HL-60/S4 treated with phorbol 12-myristate 13-acetate at 8.2 ng/mL for 4 days and 3 days (cell line): ENCODE measurements around the gene SH3BP5L.
"Not testable (repeated sequence)": the region's sequence is repeated elsewhere in the genome, so short reads cannot be mapped to it uniquely, and the experiment has no call there.

Experiments
- in situ Hi-C: fragments of 300-500 bp; cut with MboI; formaldehyde crosslinking; loops from 2 replicates; pipeline ENCODE4 v1.15.0; 2022; ENCODE audit warnings: low sequenced_read_pairs

SH3BP5L gene

DNA sequence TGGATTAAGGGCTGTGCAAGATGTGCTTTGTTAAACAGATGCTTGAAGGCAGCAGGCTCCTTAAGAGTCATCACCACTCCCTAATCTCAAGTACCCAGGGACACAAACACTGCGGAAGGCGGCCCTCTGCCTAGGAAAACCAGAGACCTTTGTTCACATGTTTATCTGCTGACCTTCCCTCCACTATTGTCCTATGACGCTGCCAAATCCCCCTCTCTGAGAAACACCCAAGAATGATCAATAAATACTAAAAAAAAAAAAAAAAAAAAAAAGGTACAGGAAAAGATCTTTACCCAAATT is 5.0 kb upstream of the SH3BP5L start:
- in situ Hi-C loops: not testable (repeated sequence)

DNA sequence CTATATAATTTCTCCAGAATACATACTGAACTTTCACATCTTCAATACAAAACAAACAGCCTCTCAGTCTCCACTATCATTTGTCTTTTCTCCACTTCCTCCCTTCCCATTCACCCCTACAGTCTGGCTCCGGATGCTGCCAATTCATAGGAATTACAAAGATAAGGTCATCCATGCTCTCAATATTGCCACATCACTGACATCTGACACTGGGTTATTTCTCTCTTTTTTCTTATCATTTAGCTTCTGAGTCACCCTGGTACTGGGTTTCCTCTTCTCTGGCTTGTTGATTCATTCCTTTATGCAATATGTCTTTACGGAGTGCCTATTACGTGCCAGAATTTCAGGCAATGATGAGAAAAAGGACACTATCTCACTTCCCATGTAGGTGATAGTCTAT is 3.1 kb upstream of the SH3BP5L start:
- in situ Hi-C loops: no loop called here

DNA sequence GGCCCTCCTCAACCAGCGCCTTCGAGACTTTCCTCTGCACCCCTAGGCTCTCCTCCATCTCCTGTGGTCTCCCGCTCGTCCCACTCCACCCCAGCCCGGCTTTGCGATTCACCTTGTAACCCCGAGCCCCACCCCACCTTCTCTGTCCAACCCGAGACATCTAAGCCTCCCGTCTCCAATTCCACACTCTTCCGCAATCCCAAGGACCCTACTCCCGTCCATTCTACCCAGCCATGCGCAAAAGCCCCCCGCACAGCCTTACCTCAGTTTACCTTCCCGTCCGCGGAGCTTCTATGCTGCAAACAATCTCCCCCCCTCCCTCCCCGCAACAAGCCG is 174 bp downstream of the SH3BP5L start:
- in situ Hi-C loops: no loop called here

DNA sequence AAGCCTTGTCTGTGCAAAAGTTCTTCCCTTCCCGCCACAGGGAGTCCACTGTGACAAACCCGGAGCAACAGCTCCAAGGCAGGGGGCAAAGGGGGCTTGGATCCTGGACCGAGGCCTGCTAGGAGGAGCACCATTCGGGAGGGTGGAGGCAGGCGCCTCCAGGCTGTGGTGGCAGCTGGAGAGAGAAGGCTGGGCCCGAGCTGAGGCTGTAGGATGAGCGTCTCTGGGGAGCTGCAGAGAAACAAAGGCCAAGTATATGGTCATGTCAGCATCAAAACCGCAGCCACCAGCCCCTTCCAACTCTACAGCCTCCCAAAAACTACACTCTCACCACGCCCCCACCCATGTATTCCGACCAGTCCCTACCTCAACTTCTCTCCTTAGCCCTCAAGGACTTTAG is 579 bp downstream of the SH3BP5L start:
- in situ Hi-C loops: no loop called here

DNA sequence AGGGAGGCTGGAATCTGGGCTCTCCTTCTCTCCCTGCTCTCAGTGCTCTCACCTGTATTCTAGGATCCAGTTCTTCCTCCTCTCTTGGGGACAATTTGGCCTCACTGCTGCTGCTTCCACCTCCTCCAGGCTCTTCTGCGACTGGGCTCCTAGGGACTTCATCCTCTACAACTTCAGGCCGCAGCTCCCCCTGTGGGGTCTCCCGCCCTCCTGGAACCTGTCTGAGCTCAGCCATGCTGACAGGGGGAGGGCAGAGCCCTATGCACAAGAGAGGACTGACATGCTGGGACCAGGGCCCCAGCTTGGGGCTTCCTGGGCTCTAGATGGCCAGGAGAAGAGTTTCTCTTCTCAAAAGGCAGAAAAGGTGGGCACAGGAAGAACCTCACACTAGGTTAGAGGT is 1.0 kb downstream of the SH3BP5L start:
- in situ Hi-C loops: no loop called here

DNA sequence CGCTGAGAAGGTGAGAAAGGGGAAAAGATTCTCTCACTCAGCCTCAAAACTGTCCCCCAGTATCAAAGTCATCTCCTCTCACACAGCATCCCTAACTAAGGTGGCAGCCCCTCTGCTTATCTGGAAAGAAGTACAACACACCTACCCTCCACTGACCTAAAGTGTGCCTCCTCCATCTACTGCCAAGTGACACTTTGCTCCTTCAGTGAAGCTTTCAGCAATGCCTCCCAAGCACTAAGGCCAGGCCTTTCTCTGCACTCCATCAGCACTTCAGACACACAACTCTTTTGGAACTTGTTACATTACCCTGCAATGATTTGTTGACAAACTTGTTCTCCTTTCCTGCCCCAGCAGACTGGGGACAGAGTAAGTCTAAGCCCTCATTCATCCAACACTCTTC is 1.4 kb downstream of the SH3BP5L start:
- in situ Hi-C loops: no loop called here

DNA sequence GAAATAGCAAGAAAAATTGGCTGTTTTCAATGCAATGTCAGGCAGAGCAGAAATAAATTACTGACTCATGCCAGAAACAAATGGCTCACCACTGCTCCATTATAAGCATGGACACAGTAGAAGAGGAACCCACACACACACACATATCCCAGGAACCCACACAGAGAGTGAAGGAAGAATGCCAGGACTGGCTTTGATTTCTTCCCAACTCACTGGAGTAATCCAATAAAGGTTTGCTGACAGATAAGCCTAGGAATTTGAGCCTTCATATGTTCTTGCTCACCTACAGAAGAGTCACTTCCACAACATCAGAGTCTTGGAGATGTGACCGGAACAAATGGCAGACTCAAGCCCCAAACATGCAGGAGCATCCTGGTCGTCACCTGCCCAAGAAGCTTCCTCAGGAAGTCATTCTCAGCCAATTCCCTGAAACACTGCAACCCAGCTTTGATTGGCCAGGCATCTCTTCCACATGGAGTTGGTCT is 2.2 kb downstream of the SH3BP5L start:
- in situ Hi-C loops: no loop called here

DNA sequence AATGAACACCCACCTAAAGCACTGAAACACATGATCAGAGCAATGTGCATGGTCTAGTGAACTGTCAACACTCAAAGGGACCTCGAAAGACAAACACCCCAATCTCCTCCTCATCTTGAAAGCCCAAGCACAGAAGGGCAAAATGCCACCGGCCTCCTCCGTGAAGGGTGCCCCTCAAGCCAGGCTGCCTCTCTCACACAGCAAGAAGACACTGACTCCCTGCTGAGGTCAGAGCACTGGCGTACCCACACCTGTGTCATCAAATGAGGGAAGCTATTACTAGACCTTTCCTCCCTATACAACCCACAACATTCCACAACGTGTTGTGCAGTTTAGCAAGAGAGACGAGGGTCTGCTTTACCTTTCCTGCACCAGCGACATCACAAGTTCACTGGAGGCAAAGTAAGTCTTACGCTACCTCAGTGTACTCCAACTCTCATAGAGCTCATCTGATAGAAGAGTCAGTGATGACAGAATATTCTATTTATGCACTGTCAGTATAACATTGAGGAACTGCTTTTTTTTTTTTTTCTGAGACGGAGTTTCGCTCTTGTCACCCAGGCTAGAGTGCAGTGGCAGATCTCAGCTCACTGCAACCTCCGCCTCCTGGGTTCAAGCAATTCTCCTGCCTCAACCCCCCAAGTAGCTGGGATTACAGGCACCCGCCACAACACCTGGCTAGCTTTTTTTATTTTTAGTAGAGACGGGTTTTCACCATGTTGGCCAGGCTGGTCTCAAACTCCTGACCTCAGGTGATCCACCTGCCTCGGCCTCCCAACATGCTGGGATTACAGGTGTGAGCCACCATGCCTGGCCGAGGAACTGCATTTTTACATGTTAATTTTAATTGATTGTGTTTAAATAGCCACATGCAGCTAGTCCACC is 3.3 kb downstream of the SH3BP5L start:
- in situ Hi-C loops: no loop called here

DNA sequence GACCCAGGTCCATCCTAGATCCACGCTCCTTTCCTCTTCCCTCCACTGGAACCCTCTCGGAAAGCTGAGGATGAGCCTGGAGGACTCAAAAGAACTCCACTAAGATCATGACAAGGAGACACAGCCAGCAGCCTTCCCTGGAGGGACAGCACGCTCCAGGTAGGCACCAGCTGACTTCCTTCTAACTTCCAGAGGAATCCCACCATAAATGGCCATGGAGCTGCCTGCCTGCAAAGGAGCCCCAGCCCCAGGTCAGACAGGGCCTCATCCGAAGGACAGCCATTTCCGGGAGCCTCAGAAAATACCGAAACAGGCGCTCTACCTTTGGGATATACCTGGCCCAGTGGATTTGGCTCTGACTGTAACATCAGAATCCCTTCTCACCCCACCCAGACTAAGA is 4.1 kb downstream of the SH3BP5L start:
- in situ Hi-C loops: no loop called here

DNA sequence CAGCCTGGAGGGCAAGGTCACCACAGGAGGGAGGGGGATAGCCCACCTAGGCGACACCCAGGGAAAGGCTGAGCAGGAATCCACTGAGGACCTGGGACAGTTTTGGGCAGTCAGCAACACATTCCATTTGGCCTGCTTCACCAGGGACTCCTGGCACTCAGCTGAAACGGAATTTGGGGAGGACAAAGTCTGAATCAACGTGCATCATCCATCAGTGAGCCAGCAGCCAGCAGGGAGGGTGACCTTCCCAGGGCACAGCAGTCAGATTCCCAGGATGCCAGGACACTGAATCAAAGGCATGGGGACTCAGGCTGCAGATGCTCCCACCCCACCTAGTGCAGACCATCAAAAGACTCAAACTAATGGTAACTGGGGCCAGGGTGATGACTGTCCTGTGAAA is 4.6 kb downstream of the SH3BP5L start:
- in situ Hi-C loops: no loop called here

DNA sequence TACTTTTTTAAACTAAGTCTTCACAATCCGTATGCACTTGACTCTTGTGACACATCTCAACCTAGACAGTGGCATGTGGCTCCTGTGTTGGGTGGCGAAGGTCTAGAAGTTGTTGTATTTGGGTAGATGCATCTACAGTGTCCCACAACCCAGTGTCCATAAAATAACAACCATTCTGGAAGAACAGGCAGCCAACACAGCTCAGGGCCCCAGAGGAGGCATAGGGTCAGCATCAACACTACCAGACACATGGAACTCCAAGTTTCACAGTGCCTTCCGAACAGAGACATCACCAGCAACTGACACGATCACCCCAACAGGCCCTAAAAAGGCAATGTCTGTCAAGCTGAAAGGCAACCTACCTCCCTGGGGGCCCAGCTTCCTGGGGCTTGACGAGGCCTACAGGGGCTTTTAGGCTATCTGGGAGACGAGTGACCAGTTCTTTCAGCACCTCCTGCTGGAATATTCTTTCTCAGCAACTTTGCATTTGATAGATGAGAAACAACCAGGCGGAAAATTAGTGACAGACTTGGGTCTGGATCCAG is 5.6 kb downstream of the SH3BP5L start:
- in situ Hi-C loops: no loop called here

DNA sequence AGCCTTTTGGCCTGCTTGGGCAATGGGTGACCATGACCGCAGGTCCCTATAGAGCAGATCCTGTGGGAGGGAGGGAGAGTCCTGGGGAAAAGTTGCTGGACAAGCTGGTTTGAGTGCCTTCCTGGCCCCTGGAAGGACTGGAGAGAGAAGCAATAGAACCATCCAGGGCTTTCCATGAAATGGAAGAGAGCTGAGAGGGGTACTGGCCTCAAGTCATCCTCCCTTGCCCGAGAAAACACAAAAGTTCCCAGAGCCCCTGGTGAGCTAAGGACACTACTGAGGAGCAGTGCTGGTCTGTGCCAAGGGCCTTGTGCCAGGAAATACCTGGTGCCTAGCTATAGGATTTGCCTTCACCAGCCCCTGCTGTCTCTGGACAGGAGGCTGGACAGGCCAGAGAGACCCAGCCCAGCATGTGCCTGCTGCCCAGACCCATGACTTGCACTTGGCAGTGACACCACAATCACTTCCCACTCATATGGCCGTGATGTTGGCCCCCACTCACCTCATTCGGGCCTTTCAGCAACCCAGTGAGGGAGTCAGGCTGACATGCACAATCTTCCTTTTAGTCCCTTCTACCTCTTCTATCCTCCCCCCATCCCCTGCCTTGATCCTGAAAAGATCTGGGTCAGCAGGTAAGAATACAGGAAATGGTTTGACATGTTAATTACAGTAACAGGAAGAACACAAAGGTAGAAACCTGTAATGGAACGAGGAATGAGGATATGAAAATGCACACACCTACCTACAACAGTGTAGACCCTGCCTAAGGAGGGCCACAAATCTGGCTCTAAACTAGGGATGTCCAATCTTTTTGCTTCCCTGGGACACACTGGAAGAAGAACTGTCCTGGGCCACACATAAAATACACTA is 7.0 kb downstream of the SH3BP5L start:
- in situ Hi-C loops: no loop called here

DNA sequence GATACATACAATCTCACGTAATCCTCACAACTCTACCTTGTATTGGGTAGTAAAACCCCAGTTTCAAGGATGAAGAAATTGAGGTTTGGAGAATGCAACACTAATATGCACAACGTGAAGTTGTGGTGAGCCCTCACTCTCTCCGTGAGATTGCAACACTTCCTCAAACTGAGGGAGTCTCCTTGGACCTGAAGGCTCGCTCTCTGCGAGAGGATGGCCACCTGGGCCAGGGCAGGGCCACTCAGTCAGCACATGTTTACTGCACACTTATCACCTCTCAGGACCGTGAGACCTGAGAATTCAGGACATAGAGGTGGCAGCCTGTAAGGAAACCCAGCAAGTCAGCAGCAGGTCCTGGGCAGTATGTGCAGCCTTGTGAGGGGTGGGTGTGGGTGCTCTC is 8.7 kb downstream of the SH3BP5L start:
- in situ Hi-C loops: no loop called here

DNA sequence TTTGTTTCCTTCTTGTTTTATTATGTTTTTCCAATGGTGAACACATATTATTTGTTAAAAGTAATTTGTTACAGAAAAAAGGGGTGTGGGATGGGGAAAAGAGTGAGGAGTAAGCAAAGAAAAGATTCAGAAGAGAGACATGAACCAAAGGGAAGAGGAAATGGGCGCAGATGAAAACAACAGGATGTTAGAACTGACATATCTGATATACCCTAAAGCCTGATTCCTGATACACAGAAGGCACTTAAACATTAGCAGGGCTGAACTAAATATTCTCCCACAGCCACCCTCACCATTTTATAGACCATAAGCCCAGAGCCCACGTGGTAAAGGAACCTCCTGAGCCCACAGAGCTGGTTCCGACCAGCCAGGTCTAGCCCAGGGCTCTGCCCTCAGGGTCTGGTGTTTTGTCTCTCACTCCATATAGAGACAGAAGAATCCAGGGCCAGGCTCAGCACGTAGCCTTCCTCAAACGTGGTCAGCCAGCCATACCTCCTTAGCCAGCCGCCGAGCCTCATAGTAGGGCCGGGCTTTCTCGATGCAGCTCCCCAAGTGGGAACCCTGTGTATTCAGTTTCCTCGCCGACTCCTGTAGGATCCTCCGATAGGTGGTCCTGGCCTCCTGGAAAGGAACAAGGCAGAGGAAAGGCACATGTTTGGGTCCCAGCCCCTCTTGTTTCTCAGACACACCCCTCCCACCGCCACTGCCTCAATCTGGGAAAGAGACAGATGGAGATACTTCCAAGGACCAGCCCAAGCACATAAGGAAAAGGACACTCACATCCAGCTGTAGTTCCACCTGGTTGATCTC is 9.5 kb downstream of the SH3BP5L start:
- in situ Hi-C loops: no loop called here

DNA sequence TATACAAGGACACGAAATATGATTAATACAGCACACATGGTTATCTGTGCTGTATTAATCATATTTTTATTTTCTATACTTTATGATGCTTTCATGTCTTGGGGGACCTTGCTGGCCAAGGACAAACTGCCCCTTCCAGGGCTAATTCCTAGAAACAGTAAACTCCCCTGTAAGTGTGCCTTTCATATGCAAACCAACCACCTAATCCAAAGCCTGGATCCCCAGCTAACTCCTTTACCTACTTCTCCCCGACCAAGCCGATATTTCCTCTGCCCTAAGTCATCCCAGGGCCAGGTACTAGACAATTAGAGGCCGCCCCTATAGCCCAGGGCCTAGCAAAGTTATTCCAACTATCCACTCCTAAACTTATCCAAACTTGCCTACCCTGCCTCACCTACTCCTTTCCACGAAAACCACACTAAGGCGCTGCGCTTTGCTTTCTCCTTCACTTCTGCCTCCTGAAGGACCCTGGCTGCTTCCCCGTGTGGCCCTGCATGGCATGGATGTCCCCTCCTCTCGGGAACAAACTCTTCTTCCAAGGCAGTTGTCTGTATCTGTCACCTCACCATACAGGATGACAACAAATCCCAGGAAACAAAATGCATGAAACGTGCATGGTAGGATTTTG is 10.2 kb downstream of the SH3BP5L start:
- in situ Hi-C loops: no loop called here

DNA sequence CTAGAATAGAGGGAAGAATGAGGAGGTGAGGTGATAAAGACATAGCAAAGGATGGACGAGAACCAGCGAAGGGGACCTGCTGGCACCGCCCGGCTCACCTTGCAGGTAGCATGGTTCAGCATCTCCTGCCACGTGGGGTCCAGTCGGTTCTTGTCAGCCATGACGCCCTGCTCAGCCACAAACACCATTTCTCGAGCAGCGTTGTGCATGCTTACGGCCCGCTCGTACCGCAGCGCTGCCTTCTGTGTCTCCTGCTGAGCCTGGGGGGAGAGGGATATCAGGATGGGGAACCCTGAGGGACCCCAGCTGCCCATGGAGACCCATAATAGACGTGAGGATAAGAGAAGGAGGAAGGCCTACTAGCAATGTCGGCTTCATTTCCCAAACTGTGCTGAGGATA is 11.4 kb downstream of the SH3BP5L start:
- in situ Hi-C loops: no loop called here

DNA sequence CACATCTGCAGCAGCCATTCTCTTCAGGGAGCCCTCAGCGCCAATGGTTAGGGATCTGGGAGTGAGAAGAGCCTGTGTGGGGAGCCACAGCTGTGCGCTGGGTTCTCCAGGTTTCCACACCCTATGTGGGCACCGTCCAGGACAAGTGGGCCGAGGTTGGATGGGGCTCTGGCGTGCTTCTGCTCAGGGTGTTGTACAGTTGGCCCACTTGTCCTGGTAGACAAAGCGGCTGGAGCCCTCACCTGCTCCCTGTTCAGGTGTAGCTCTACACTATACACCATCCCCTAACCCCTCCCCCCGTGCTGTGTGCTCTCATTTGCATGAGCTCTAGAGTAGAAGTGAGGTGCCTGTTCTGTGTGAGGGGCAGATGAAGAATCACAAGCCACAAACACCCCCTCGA is 12.2 kb downstream of the SH3BP5L start:
- in situ Hi-C loops: no loop called here

DNA sequence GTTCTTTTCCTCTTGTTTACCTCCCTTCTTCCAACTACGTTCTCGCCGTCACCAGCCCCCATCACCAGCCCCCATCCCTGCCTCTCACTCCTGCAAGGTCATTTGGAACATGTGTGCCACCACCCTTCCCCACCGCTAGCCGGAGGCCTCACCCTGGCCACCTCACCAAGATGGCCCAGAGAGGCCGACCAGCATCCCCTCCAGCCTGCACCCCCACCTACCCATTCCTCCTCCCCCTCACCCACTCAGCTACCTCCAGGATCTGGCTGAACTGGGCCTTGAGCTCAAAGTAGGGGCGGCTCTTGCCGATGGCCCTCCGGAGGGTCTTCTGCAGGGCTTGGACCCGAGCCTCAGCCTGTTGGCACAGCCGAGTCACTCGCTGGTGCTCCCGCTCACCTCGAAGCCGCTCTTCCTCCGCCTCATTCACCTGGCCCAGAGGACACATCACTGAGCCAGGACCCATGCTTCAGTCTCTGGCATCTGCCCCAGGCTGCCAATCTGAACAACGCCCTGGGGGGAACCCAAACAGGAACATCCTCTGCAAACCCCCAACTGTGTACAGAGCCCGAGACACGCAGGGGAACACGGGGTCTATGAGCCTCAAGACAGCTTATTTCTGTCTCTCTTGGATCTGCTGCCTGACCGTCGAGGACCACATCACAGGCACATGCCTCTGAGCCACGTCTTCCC is 12.8 kb downstream of the SH3BP5L start:
- in situ Hi-C loops: no loop called here

DNA sequence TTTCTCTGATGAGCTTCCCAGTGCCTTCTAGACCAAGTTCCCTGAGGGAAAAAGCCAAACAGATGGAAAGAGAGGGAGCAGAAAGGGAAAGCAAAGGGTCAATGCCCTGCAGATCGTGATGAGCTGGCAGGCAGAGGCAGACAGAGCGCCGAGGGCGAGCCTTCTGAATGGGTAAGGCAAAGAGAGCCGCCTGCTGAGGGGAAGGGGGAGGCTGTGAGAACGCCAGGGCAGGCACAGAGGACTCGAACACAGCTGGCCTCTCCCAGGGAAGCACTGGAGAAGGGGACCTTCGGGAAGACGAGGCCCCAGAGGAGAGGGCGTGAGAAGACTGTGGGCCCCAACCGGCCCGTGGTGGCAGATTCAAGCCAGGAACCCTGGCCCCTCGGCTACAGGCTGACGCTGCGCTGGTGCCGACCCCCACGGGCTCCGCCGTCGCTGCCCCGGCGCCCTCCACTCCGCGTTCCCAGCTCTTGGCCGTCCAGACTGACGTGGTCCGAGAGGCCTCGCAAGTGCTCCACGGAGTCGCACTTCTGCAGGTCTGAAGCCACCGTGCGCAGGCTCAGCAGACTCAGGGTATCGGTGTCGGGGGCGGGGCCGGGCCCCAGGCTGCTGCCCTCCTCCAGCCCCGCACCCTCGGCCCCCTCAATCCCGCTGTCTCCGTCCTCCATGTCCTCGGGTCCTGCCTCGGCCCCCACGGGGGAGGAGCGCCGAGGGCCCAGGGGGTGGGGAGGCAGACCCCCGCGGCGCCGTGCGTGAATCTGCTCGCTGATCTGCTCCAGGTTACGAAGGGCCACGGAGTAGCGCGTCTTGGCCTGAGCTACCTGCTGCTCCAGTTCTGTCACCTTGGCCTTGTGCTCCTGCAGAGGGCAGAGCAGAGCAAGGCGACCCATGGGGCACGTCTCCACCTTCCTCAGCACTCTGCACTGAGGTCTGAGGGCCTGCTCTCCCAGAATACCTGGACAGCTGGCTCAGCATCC is 13.9 kb downstream of the SH3BP5L start:
- in situ Hi-C loops: no loop called here
